Panc1 (cell line): ENCODE results near the gene SORBS1.

ENCODE experiments used
- POLR2AphosphoS5 ChIP-seq: IDR thresholded peaks from 2 replicates; pipeline ENCODE4 v1.6.1; 2012; ENCODE audit warnings: mild to moderate bottlenecking, low read depth, low read length, moderate library complexity
- TCF7L2 ChIP-seq: IDR thresholded peaks from 2 replicates; pipeline ENCODE4 v1.6.1; 2011; ENCODE audit warnings: mild to moderate bottlenecking, low read depth, low read length, inconsistent platforms

DNA sequence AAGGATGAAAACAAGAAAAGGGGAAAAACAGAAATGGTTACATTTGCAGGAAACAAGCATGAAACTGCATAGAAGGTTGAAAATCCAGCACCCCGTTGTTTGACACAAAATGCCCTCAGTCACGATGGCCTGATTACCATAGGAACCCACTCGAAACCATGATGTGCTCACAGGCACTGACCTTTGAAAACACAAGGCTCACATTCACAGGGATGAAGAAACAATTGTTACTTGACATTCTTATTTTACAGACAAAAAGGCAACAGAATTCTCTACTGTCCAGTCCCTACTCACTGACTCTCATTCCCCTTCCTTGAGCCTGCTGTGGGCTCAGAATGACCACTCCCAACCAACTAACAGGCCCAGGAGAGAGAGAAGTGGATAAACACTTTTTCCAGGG is 138.9 kb downstream of the SORBS1 start:
- TF ChIP-seq POLR2AphosphoS5 (no peak), TCF7L2 (no peak)
